HG02588 (cell line): ENCODE results near the gene GPR84.

Experiments used
- ATAC-seq: cut with Tn5 transposase; IDR thresholded peaks from one replicate; pipeline ENCODE4 v1.9.1; 2021; ENCODE audit warnings: mild to moderate bottlenecking, moderate library complexity; ENCODE audit not compliant: unreplicated experiment

GPR84 gene

GRCh38 chr12:54392485-54393206, 28.4 kb upstream of the GPR84 start:
- no peak for ATAC-seq

GRCh38 chr12:54390668-54391551, 26.6 kb upstream of the GPR84 start:
- ATAC-seq, result peak; percentile 53

GRCh38 chr12:54390176-54390667, 25.9 kb upstream of the GPR84 start:
- ATAC-seq, result no peak

- no peak for ATAC-seq
Observed at GRCh38 chr12:54389607-54390175, 25.4 kb upstream of the GPR84 start.

GRCh38 chr12:54389134-54389508, 24.8 kb upstream of the GPR84 start:
- ATAC-seq, result no peak

- no peak for ATAC-seq
Observed at GRCh38 chr12:54388237-54389133, 24.2 kb upstream of the GPR84 start.

GRCh38 chr12:54387114-54387467, 22.8 kb upstream of the GPR84 start:
- ATAC-seq, result no peak

- no peak for ATAC-seq
Observed at GRCh38 chr12:54386403-54387113, 22.3 kb upstream of the GPR84 start.

GRCh38 chr12:54385251-54385914, 21.1 kb upstream of the GPR84 start:
- peak; percentile 77 for ATAC-seq

GRCh38 chr12:54384591-54385041, 20.3 kb upstream of the GPR84 start, which contains the start of gene ZNF385A:
TSS of gene ZNF385A (minus strand) at chr12:54384733. CDS start at chr12:54384514, 219 bp downstream.
- ATAC-seq, result peak; percentile 30

- no peak for ATAC-seq
Observed at GRCh38 chr12:54383041-54383609, 18.8 kb upstream of the GPR84 start.

- no peak for ATAC-seq
Observed at GRCh38 chr12:54381136-54381535, 16.9 kb upstream of the GPR84 start.

GRCh38 chr12:54379398-54380201, 15.3 kb upstream of the GPR84 start:
- ATAC-seq, result peak; percentile 88

GRCh38 chr12:54378796-54379397, 14.6 kb upstream of the GPR84 start:
- ATAC-seq, result no peak

GRCh38 chr12:54377797-54378515, 13.7 kb upstream of the GPR84 start:
- no peak for ATAC-seq

- no peak for ATAC-seq
Observed at GRCh38 chr12:54377007-54377406, 12.7 kb upstream of the GPR84 start.

- no peak for ATAC-seq
Observed at GRCh38 chr12:54376596-54376995, 12.3 kb upstream of the GPR84 start.
